Left ventricle myocardium inferior (tissue), 1 donor: ENCODE data around the gene RASGRP3. TPM values are rescaled to one million over a fixed set of nuclear protein-coding genes. Genes with fewer than 3 reads are reported as not detected.

ENCODE experiments used
- DNase-seq: peaks from one replicate; pipeline ENCODE4 v3.0.0-alpha.2; 2020
- H3K27ac ChIP-seq: fragments of 200-600 bp; replicated peaks from 2 replicates; pipeline ENCODE4 v1.8.0; 2021
- H3K27me3 ChIP-seq: fragments of 200-600 bp; 2 replicates; pipeline ENCODE4 v1.8.0; 2021; ENCODE audit warnings: low read depth
- H3K36me3 ChIP-seq: fragments of 200-600 bp; 2 replicates; pipeline ENCODE4 v1.8.0; 2021
- H3K4me1 ChIP-seq: fragments of 200-600 bp; 2 replicates; pipeline ENCODE4 v1.8.0; 2021
- H3K4me3 ChIP-seq: fragments of 200-600 bp; 2 replicates; pipeline ENCODE4 v1.8.0; 2021; ENCODE audit warnings: mild to moderate bottlenecking, moderate library complexity
- H3K9me3 ChIP-seq: fragments of 200-600 bp; replicated peaks from 2 replicates; pipeline ENCODE4 v1.8.0; 2021
- CTCF ChIP-seq: fragments of 200-600 bp; IDR thresholded peaks from 2 replicates; pipeline ENCODE4 v1.8.0; 2021; ENCODE audit warnings: antibody characterized with exemption, mild to moderate bottlenecking, borderline replicate concordance
- intact Hi-C: fragments of 100-400 bp; cut with micrococcal nuclease; formaldehyde crosslinking; loops from one replicate; pipeline ENCODE4 v1.11.0; 2022
- total RNA-seq: library from RNA; stranded (reverse); fragmentation: NEBNext Ultra II Directional; extraction: Animal tissue kit (Norgen Biotek cat#: 25700); gene quantifications from one replicate; pipeline ENCODE4 v1.2.1, GENCODE V29; 2021
- donor health status: DM: no; HTN: yes; CAD: no; lungs with severe emphysema.

The RASGRP3 gene
- total RNA-seq, 1 donor from 2014 or later, result 69.2 TPM

GRCh38 chr2:33599943-33600192, 123.4 kb downstream of the RASGRP3 start:
- intact Hi-C loops, result no loop called here
- peaks cover 46% of the 10 kb centered on the region for H3K4me1 ChIP-seq

GRCh38 chr2:33602201-33602830, 125.9 kb downstream of the RASGRP3 start:
- no peaks in the 10 kb centered on the region for H3K27me3 ChIP-seq
- no peaks in the 10 kb centered on the region for H3K9me3 ChIP-seq
- no peak overlapping the region for H3K4me3 ChIP-seq
- no peaks in the 10 kb centered on the region for H3K36me3 ChIP-seq
- peaks cover 27% of the 10 kb centered on the region for H3K4me1 ChIP-seq
- no peak for DNase-seq
- no peak overlapping the region for H3K27ac ChIP-seq
- intact Hi-C loops, result no loop called here
- no peak for TF ChIP-seq CTCF

More at GRCh38 chr2:33599943-33600192, 123.4 kb downstream of the RASGRP3 start:
- no peak for TF ChIP-seq CTCF
- Histone ChIP-seq H3K9me3 (no peaks in the 10 kb centered on the region), H3K36me3 (peaks cover 7% of the 10 kb centered on the region), H3K4me3 (peak overlapping the region; percentile 99), H3K27me3 (no peaks in the 10 kb centered on the region), H3K27ac (peak overlapping the region; percentile 94)
- DNase-seq, result no peak

DNA sequence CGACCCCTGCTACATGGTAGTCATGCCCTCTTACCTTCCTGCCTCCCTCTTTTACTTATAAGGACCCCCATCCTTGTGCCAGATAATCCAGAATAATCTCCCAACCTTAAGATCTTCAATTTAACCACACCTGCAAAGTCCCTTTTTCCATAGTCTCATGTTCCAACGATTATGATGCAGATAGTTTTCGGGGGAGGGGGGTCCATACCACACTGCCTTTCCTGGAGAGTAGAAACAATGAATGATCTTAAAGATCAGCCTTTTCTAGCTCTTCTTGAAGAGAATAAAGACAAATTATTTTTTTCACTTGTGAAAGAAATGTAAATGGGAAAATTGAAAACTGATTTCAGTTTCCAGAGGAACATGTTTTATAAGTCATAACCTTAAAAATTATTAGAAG, 127.0 kb downstream of the RASGRP3 start:
- Histone ChIP-seq H3K27ac (no peak overlapping the region), H3K4me3 (no peak overlapping the region), H3K9me3 (no peaks in the 10 kb centered on the region), H3K36me3 (no peaks in the 10 kb centered on the region), H3K27me3 (no peaks in the 10 kb centered on the region), H3K4me1 (peaks cover 24% of the 10 kb centered on the region)
- intact Hi-C loops, result no loop called here
- no peak for DNase-seq
- TF ChIP-seq CTCF, result no peak

- no peak for TF ChIP-seq CTCF
- intact Hi-C loops, result no loop called here
- Histone ChIP-seq H3K27me3 (no peaks in the 10 kb centered on the region), H3K4me3 (no peak overlapping the region), H3K4me1 (peaks cover 15% of the 10 kb centered on the region), H3K9me3 (no peaks in the 10 kb centered on the region), H3K27ac (peak overlapping the region; percentile 10), H3K36me3 (no peaks in the 10 kb centered on the region)
- no peak for DNase-seq
These were observed 128.6 kb downstream of the RASGRP3 start for GRCh38 chr2:33605056-33605455.

DNA sequence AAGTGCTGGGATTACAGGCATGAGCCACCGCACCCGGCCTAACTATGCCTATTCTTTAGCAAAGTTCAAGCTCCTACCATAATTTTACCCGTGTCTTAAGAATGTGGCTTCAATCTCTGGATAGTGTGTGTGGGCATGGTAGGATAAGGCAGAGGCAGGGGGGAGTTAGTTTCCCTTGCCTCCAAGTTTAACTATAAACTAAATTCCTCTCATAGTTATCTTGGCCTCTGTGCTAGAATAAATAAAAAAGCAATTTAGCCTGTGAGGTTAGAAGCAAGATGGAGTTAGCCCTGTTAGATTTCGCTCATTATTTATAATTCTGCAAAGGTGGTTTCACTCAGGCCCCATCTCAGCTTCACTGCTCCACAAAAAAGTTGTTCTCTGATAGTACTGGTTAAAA, 129.7 kb downstream of the RASGRP3 start:
- Histone ChIP-seq H3K4me1 (peaks cover 15% of the 10 kb centered on the region), H3K27me3 (no peaks in the 10 kb centered on the region), H3K9me3 (no peaks in the 10 kb centered on the region), H3K27ac (no peak overlapping the region), H3K4me3 (no peak overlapping the region), H3K36me3 (no peaks in the 10 kb centered on the region)
- DNase-seq, result no peak
- intact Hi-C loops, result no loop called here
- TF ChIP-seq CTCF, result no peak
